ENCODE results near the gene ZMPSTE24. TPM values are rescaled to one million over a fixed set of nuclear protein-coding genes. Genes with fewer than 3 reads are reported as not detected.

ZMPSTE24 gene
- polyA plus RNA-seq, 2 donors, result 14.4 to 18.7 TPM

GRCh38 chr1:40313958-40314720 is 56.1 kb downstream of the ZMPSTE24 start:
- H3K4me1 ChIP-seq (ENCODE audit: control insufficient read depth in 2 of 2, insufficient read depth in 2 of 2, low read length in 1 of 2), result peaks cover 8 to 9% of the 10 kb centered on the region in 2 donors
- WGBS, 2 donors, result 79 to 83% methylated on average over 9 of the region's 9 CpGs
- no peaks in the 10 kb centered on the region for H3K9me3 ChIP-seq (ENCODE audit: control insufficient read depth in 2 of 2, insufficient read depth in 1 of 2, low read depth in 1 of 2, low read length in 1 of 2)
- no peaks in the 10 kb centered on the region for H3K36me3 ChIP-seq (ENCODE audit: control insufficient read depth in 2 of 2, insufficient read depth in 2 of 2, low read length in 1 of 2)
- no peak overlapping the region for H3K27ac ChIP-seq (ENCODE audit: low read depth in 2 of 2, low read length in 1 of 2)
- no peaks in the 10 kb centered on the region for H3K27me3 ChIP-seq (ENCODE audit: control insufficient read depth in 1 of 2, insufficient read depth in 2 of 2, low read length in 2 of 2)
- no peak overlapping the region for H3K4me3 ChIP-seq (ENCODE audit: low read depth in 1 of 2, low read length in 2 of 2)

GRCh38 chr1:40314721-40315238 is 56.7 kb downstream of the ZMPSTE24 start:
- 38 to 40% methylated on average over 13 of the region's 13 CpGs for WGBS, 2 donors
- no peaks in the 10 kb centered on the region for H3K9me3 ChIP-seq (ENCODE audit: control insufficient read depth in 2 of 2, insufficient read depth in 1 of 2, low read depth in 1 of 2, low read length in 1 of 2)
- no peaks in the 10 kb centered on the region for H3K27me3 ChIP-seq (ENCODE audit: control insufficient read depth in 1 of 2, insufficient read depth in 2 of 2, low read length in 2 of 2)
- H3K27ac ChIP-seq (ENCODE audit: low read depth in 2 of 2, low read length in 1 of 2), result no peak overlapping the region
- H3K4me1 ChIP-seq (ENCODE audit: control insufficient read depth in 2 of 2, insufficient read depth in 2 of 2, low read length in 1 of 2), result peaks cover 6 to 8% of the 10 kb centered on the region in 2 donors
- H3K4me3 ChIP-seq (ENCODE audit: low read depth in 1 of 2, low read length in 2 of 2), result no peak overlapping the region
- no peaks in the 10 kb centered on the region for H3K36me3 ChIP-seq (ENCODE audit: control insufficient read depth in 2 of 2, insufficient read depth in 2 of 2, low read length in 1 of 2)

GRCh38 chr1:40315239-40315794 is 57.3 kb downstream of the ZMPSTE24 start:
- WGBS, 2 donors, result 2 to 3% methylated on average over 41 to 42 of the region's 42 CpGs
- Histone ChIP-seq H3K27ac (ENCODE audit: low read depth in 2 of 2, low read length in 1 of 2) (no peak overlapping the region), H3K4me1 (ENCODE audit: control insufficient read depth in 2 of 2, insufficient read depth in 2 of 2, low read length in 1 of 2) (peaks cover 6 to 8% of the 10 kb centered on the region in 2 donors), H3K36me3 (ENCODE audit: control insufficient read depth in 2 of 2, insufficient read depth in 2 of 2, low read length in 1 of 2) (no peaks in the 10 kb centered on the region), H3K4me3 (ENCODE audit: low read depth in 1 of 2, low read length in 2 of 2) (peak overlapping the region; percentile 28 to 37), H3K27me3 (ENCODE audit: control insufficient read depth in 1 of 2, insufficient read depth in 2 of 2, low read length in 2 of 2) (no peaks in the 10 kb centered on the region), H3K9me3 (ENCODE audit: control insufficient read depth in 2 of 2, insufficient read depth in 1 of 2, low read depth in 1 of 2, low read length in 1 of 2) (no peaks in the 10 kb centered on the region)

- H3K36me3 ChIP-seq (ENCODE audit: control insufficient read depth in 2 of 2, insufficient read depth in 2 of 2, low read length in 1 of 2), result no peaks in the 10 kb centered on the region
- H3K27me3 ChIP-seq (ENCODE audit: control insufficient read depth in 1 of 2, insufficient read depth in 2 of 2, low read length in 2 of 2), result no peaks in the 10 kb centered on the region
- H3K4me3 ChIP-seq (ENCODE audit: low read depth in 1 of 2, low read length in 2 of 2), result peak overlapping the region; percentile 28 to 41
- H3K4me1 ChIP-seq (ENCODE audit: control insufficient read depth in 2 of 2, insufficient read depth in 2 of 2, low read length in 1 of 2), result peaks cover 6 to 8% of the 10 kb centered on the region in 2 donors
- no peak overlapping the region for H3K27ac ChIP-seq (ENCODE audit: low read depth in 2 of 2, low read length in 1 of 2)
- H3K9me3 ChIP-seq (ENCODE audit: control insufficient read depth in 2 of 2, insufficient read depth in 1 of 2, low read depth in 1 of 2, low read length in 1 of 2), result no peaks in the 10 kb centered on the region
- WGBS, 2 donors, result 3 to 4% methylated on average over 41 of the region's 41 CpGs
These were observed 58.0 kb downstream of the ZMPSTE24 start for GRCh38 chr1:40315795-40316594.

GRCh38 chr1:40316595-40317393 is 58.8 kb downstream of the ZMPSTE24 start, which contains the start of gene COL9A2:
Gene COL9A2, minus strand, starts transcription at chr1:40317286. Its CDS starts 89 bp downstream, at chr1:40317197.
- H3K36me3 ChIP-seq (ENCODE audit: control insufficient read depth in 2 of 2, insufficient read depth in 2 of 2, low read length in 1 of 2), result no peaks in the 10 kb centered on the region
- 2% methylated on average over 62 to 84 of the region's 84 CpGs for WGBS, 2 donors
- H3K27me3 ChIP-seq (ENCODE audit: control insufficient read depth in 1 of 2, insufficient read depth in 2 of 2, low read length in 2 of 2), result no peaks in the 10 kb centered on the region
- H3K4me3 ChIP-seq (ENCODE audit: low read depth in 1 of 2, low read length in 2 of 2), result peak within 1 kb of the TSS; percentile 28 to 41
- H3K4me1 ChIP-seq (ENCODE audit: control insufficient read depth in 2 of 2, insufficient read depth in 2 of 2, low read length in 1 of 2), result peaks cover 6 to 8% of the 10 kb centered on the region in 2 donors
- H3K9me3 ChIP-seq (ENCODE audit: control insufficient read depth in 2 of 2, insufficient read depth in 1 of 2, low read depth in 1 of 2, low read length in 1 of 2), result no peaks in the 10 kb centered on the region
- no peak within 1 kb of the TSS for H3K27ac ChIP-seq (ENCODE audit: low read depth in 2 of 2, low read length in 1 of 2)

- Histone ChIP-seq H3K36me3 (ENCODE audit: control insufficient read depth in 2 of 2, insufficient read depth in 2 of 2, low read length in 1 of 2) (no peaks in the 10 kb centered on the region), H3K9me3 (ENCODE audit: control insufficient read depth in 2 of 2, insufficient read depth in 1 of 2, low read depth in 1 of 2, low read length in 1 of 2) (no peaks in the 10 kb centered on the region), H3K4me3 (ENCODE audit: low read depth in 1 of 2, low read length in 2 of 2) (peak overlapping the region in 1 of 2 donors; percentile 28), H3K27me3 (ENCODE audit: control insufficient read depth in 1 of 2, insufficient read depth in 2 of 2, low read length in 2 of 2) (no peaks in the 10 kb centered on the region), H3K27ac (ENCODE audit: low read depth in 2 of 2, low read length in 1 of 2) (no peak overlapping the region), H3K4me1 (ENCODE audit: control insufficient read depth in 2 of 2, insufficient read depth in 2 of 2, low read length in 1 of 2) (peaks cover 6 to 8% of the 10 kb centered on the region in 2 donors)
- 43% methylated on average over 19 to 21 of the region's 21 CpGs for WGBS, 2 donors
These were observed 59.5 kb downstream of the ZMPSTE24 start for GRCh38 chr1:40317394-40318074.

GRCh38 chr1:40318476-40318875 is 60.4 kb downstream of the ZMPSTE24 start:
- H3K36me3 ChIP-seq (ENCODE audit: control insufficient read depth in 2 of 2, insufficient read depth in 2 of 2, low read length in 1 of 2), result no peaks in the 10 kb centered on the region
- no peak overlapping the region for H3K27ac ChIP-seq (ENCODE audit: low read depth in 2 of 2, low read length in 1 of 2)
- peaks cover 6 to 8% of the 10 kb centered on the region in 2 donors for H3K4me1 ChIP-seq (ENCODE audit: control insufficient read depth in 2 of 2, insufficient read depth in 2 of 2, low read length in 1 of 2)
- H3K9me3 ChIP-seq (ENCODE audit: control insufficient read depth in 2 of 2, insufficient read depth in 1 of 2, low read depth in 1 of 2, low read length in 1 of 2), result no peaks in the 10 kb centered on the region
- 94 to 95% methylated on average over 4 of the region's 4 CpGs for WGBS, 2 donors
- no peaks in the 10 kb centered on the region for H3K27me3 ChIP-seq (ENCODE audit: control insufficient read depth in 1 of 2, insufficient read depth in 2 of 2, low read length in 2 of 2)
- no peak overlapping the region for H3K4me3 ChIP-seq (ENCODE audit: low read depth in 1 of 2, low read length in 2 of 2)

- Histone ChIP-seq H3K4me3 (ENCODE audit: low read depth in 1 of 2, low read length in 2 of 2) (no peak overlapping the region), H3K27ac (ENCODE audit: low read depth in 2 of 2, low read length in 1 of 2) (no peak overlapping the region), H3K4me1 (ENCODE audit: control insufficient read depth in 2 of 2, insufficient read depth in 2 of 2, low read length in 1 of 2) (peaks cover 6 to 8% of the 10 kb centered on the region in 2 donors), H3K36me3 (ENCODE audit: control insufficient read depth in 2 of 2, insufficient read depth in 2 of 2, low read length in 1 of 2) (no peaks in the 10 kb centered on the region), H3K27me3 (ENCODE audit: control insufficient read depth in 1 of 2, insufficient read depth in 2 of 2, low read length in 2 of 2) (no peaks in the 10 kb centered on the region), H3K9me3 (ENCODE audit: control insufficient read depth in 2 of 2, insufficient read depth in 1 of 2, low read depth in 1 of 2, low read length in 1 of 2) (no peaks in the 10 kb centered on the region)
- WGBS, 2 donors, result 93% methylated on average over 4 of the region's 4 CpGs
These were observed 61.1 kb downstream of the ZMPSTE24 start for GRCh38 chr1:40318970-40319621.
